ENCODE measurements around the gene POLR1D.

DNA sequence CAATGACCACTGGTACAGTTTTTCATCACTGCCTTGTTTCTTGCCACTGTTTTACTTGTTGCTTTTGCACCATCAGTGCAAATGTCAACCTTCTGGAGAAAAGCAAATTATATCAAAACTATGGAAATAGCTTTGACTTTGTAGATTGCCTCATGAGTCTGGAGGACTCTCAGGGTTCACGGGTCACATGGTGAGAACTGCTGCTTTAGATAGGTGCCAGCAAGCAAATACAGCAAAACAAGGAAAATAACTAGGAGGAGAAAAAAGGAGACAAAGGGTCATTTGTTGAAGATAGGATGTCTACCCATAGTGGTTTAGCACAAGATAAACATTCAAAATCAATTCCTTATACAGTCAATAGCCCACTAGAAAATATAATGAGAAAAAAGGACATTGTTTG is 33.1 kb downstream of the POLR1D start:
- no peak for TF ChIP-seq TAF1 (conservative IDR thresholded peaks at IDR 0.05)
- TF ChIP-seq, protein P1, sequence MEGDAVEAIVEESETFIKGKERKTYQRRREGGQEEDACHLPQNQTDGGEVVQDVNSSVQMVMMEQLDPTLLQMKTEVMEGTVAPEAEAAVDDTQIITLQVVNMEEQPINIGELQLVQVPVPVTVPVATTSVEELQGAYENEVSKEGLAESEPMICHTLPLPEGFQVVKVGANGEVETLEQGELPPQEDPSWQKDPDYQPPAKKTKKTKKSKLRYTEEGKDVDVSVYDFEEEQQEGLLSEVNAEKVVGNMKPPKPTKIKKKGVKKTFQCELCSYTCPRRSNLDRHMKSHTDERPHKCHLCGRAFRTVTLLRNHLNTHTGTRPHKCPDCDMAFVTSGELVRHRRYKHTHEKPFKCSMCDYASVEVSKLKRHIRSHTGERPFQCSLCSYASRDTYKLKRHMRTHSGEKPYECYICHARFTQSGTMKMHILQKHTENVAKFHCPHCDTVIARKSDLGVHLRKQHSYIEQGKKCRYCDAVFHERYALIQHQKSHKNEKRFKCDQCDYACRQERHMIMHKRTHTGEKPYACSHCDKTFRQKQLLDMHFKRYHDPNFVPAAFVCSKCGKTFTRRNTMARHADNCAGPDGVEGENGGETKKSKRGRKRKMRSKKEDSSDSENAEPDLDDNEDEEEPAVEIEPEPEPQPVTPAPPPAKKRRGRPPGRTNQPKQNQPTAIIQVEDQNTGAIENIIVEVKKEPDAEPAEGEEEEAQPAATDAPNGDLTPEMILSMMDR (IDR thresholded peaks at IDR 0.05; ENCODE audit: low read depth, low read length, missing input control) = no peak
- no peak for TF ChIP-seq YY1 (IDR thresholded peaks at IDR 0.05)
- TF ChIP-seq, protein P2, sequence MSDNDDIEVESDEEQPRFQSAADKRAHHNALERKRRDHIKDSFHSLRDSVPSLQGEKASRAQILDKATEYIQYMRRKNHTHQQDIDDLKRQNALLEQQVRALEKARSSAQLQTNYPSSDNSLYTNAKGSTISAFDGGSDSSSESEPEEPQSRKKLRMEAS (IDR thresholded peaks at IDR 0.05) = no peak
- TF ChIP-seq, protein P3, sequence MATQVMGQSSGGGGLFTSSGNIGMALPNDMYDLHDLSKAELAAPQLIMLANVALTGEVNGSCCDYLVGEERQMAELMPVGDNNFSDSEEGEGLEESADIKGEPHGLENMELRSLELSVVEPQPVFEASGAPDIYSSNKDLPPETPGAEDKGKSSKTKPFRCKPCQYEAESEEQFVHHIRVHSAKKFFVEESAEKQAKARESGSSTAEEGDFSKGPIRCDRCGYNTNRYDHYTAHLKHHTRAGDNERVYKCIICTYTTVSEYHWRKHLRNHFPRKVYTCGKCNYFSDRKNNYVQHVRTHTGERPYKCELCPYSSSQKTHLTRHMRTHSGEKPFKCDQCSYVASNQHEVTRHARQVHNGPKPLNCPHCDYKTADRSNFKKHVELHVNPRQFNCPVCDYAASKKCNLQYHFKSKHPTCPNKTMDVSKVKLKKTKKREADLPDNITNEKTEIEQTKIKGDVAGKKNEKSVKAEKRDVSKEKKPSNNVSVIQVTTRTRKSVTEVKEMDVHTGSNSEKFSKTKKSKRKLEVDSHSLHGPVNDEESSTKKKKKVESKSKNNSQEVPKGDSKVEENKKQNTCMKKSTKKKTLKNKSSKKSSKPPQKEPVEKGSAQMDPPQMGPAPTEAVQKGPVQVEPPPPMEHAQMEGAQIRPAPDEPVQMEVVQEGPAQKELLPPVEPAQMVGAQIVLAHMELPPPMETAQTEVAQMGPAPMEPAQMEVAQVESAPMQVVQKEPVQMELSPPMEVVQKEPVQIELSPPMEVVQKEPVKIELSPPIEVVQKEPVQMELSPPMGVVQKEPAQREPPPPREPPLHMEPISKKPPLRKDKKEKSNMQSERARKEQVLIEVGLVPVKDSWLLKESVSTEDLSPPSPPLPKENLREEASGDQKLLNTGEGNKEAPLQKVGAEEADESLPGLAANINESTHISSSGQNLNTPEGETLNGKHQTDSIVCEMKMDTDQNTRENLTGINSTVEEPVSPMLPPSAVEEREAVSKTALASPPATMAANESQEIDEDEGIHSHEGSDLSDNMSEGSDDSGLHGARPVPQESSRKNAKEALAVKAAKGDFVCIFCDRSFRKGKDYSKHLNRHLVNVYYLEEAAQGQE (IDR thresholded peaks at IDR 0.05) = no peak
- TF ChIP-seq HNF4A (conservative IDR thresholded peaks at IDR 0.05) = no peak
- TF ChIP-seq GABPA (IDR thresholded peaks at IDR 0.05 in 1 of 2, conservative IDR thresholded peaks at IDR 0.05 in 1 of 2) = no peak
- no peak for TF ChIP-seq EGR1 (IDR thresholded peaks at IDR 0.05; ENCODE audit: low read depth in 2 of 2)
- no peak for TF ChIP-seq JUND (IDR thresholded peaks at IDR 0.05)
